ENCODE measurements around the gene RASA2.

- TF ChIP-seq CTCF (IDR thresholded peaks at IDR 0.05) (no peak), POLR2A (IDR thresholded peaks at IDR 0.05) (no peak)
Observed at GRCh38 chr3:141505166-141505565, 18.3 kb downstream of the RASA2 start.

Measured in breast epithelium (tissue), 3 donors.